ENCODE results near the gene ZNRF1. TPM values are rescaled to one million over a fixed set of nuclear protein-coding genes. Genes with fewer than 3 reads are reported as not detected.

ZNRF1 gene
- total and polyA plus RNA-seq, 7 donors: 10.6 to 33.0 (median 16.9) TPM

GRCh38 chr16:75073545-75074303 lies 74.9 kb downstream of the ZNRF1 start:
- H3K27me3 ChIP-seq: no peaks in the 10 kb centered on the region
- H3K27ac ChIP-seq: peak overlapping the region in 2 of 4 donors; percentile 23 to 50
- no peaks in the 10 kb centered on the region for H3K9me3 ChIP-seq
- DNase-seq: no peak
- no peak overlapping the region for H3K4me3 ChIP-seq
- intact Hi-C loops (cut with DNase I): no loop called here
- peaks cover 0 to 43% (median 30%) of the 10 kb centered on the region in 4 donors for H3K4me1 ChIP-seq
- no peaks in the 10 kb centered on the region for H3K36me3 ChIP-seq
- TF ChIP-seq POLR2AphosphoS5 (IDR thresholded peaks at IDR 0.05): no peak
- no peak for TF ChIP-seq CTCF (IDR thresholded peaks at IDR 0.05)
- no peak for TF ChIP-seq POLR2A (IDR thresholded peaks at IDR 0.05)
- no peak for TF ChIP-seq EP300 (IDR thresholded peaks at IDR 0.05)
- 82 to 95% methylated on average over 20 of the region's 20 CpGs for whole genome bisulfite sequencing, 2 donors

DNA sequence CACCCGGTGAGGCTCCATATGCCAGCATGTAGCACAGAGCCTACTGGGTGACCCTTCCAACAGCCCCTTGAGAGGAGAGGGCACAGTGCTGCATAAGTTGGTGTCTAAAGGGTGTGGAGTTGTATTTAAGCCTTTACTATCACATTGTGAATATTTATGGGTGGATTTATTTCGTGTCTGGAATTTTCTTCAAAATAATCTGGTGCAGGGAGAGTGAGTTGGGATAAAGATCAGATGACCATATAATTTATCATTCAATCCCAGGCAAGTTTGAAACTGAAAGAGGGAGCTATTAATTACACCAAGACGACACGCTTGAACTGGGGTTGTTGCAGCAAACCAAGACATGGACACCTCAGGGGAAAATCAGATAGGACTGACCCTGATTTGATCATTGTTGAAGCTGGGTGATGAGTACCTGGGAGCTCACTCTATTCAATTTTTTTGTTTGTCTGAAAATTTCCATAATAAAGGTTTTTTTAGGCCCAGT lies 75.5 kb downstream of the ZNRF1 start:
- intact Hi-C loops (cut with DNase I): no loop called here
- Histone ChIP-seq H3K36me3 (no peaks in the 10 kb centered on the region), H3K4me3 (no peak overlapping the region), H3K9me3 (no peaks in the 10 kb centered on the region), H3K27me3 (no peaks in the 10 kb centered on the region), H3K27ac (peak overlapping the region in 2 of 4 donors; percentile 23 to 50), H3K4me1 (peaks cover 0 to 49% (median 36%) of the 10 kb centered on the region in 4 donors)
- TF ChIP-seq POLR2A (IDR thresholded peaks at IDR 0.05): no peak
- no peak for TF ChIP-seq POLR2AphosphoS5 (IDR thresholded peaks at IDR 0.05)
- no peak for TF ChIP-seq CTCF (IDR thresholded peaks at IDR 0.05)
- TF ChIP-seq EP300 (IDR thresholded peaks at IDR 0.05): no peak
- DNase-seq: no peak
- 88 to 94% methylated on average over 4 of the region's 4 CpGs for WGBS, 2 donors

- 44 to 83% methylated on average over 12 of the region's 12 CpGs for WGBS, 2 donors
- Histone ChIP-seq H3K27me3 (no peaks in the 10 kb centered on the region), H3K4me1 (peaks cover 0 to 50% (median 38%) of the 10 kb centered on the region in 4 donors), H3K27ac (peak overlapping the region in 2 of 4 donors; percentile 8 to 23), H3K9me3 (no peaks in the 10 kb centered on the region), H3K36me3 (no peaks in the 10 kb centered on the region), H3K4me3 (no peak overlapping the region)
- DNase-seq: no peak
- intact Hi-C loops (cut with DNase I): no loop called here
- no peak for TF ChIP-seq EP300 (IDR thresholded peaks at IDR 0.05)
- no peak for TF ChIP-seq POLR2AphosphoS5 (IDR thresholded peaks at IDR 0.05)
- TF ChIP-seq CTCF (IDR thresholded peaks at IDR 0.05): no peak
- no peak for TF ChIP-seq POLR2A (IDR thresholded peaks at IDR 0.05)
These were observed 76.3 kb downstream of the ZNRF1 start for GRCh38 chr16:75074920-75075687.

DNA sequence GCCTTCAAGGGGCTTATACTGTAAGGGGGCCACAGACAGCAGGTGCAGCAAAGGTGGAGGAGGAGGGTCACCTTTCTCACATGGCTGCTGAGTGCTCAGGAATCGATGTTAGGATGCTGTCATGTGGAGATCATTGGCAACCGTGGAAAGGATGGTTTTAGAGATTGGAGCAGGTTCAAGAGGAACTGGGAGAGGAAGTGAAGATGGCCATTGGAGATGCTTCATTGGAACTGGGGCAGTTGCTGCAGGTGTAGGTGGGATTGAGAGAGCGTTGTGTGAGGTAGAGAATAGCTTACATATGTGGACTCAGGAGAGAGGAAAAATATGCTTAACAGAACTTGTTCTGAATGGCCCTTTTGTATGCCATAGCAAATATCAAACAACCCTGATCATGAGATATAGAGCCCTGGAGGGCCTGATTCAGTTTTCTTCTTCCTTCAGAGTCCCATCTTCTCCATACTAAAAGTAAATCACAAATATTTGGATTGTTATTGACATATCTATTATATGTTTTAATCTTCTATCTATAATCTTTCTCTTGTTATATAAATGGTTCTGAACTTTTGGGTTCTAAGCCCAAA lies 77.0 kb downstream of the ZNRF1 start:
- Histone ChIP-seq H3K4me1 (peaks cover 0 to 50% (median 39%) of the 10 kb centered on the region in 4 donors), H3K4me3 (no peak overlapping the region), H3K9me3 (no peaks in the 10 kb centered on the region), H3K36me3 (no peaks in the 10 kb centered on the region), H3K27me3 (no peaks in the 10 kb centered on the region), H3K27ac (no peak overlapping the region)
- intact Hi-C loops (cut with DNase I): no loop called here
- TF ChIP-seq POLR2AphosphoS5 (IDR thresholded peaks at IDR 0.05) (no peak), EP300 (IDR thresholded peaks at IDR 0.05) (no peak), POLR2A (IDR thresholded peaks at IDR 0.05) (no peak), CTCF (IDR thresholded peaks at IDR 0.05) (no peak)
- WGBS, 2 donors: 55 to 81% methylated on average over 3 of the region's 3 CpGs
- no peak for DNase-seq
